Smooth muscle cell (in vitro differentiated cells): Measurements from ENCODE around the gene PTPRJ. TPM values are rescaled to one million over a fixed set of nuclear protein-coding genes. Genes with fewer than 3 reads are reported as not detected.

Experiments used
- DNase-seq: peaks from one replicate; lab custom pipeline; 2025; ENCODE audit not compliant: unreplicated experiment; lab: John Stamatoyannopoulos, UW
- H2AFZ ChIP-seq: fragments of 200-600 bp; sonication (generic); 2 replicates; pipeline ENCODE4 v1.6.0; 2016; ENCODE audit warnings: antibody characterized with exemption, low read depth, mild to moderate bottlenecking
- H3F3A ChIP-seq: fragments of 200-600 bp; sonication (generic); 2 replicates; pipeline ENCODE4 v1.6.0; 2017; ENCODE audit warnings: antibody characterized with exemption, low read depth
- H3K27ac ChIP-seq: fragments of 200-600 bp; sonication (generic); 2 replicates; pipeline ENCODE4 v1.5.1; 2016; ENCODE audit warnings: low read depth, mild to moderate bottlenecking
- H3K27me3 ChIP-seq: fragments of 200-600 bp; sonication (generic); 2 replicates; pipeline ENCODE4 v1.6.1; 2016; ENCODE audit warnings: low read depth, mild to moderate bottlenecking
- H3K36me3 ChIP-seq: fragments of 200-600 bp; sonication (generic); 2 replicates; pipeline ENCODE4 v1.5.1; 2016; ENCODE audit warnings: low read depth
- H3K4me1 ChIP-seq: fragments of 200-600 bp; sonication (generic); 2 replicates; pipeline ENCODE4 v1.5.1; 2016; ENCODE audit warnings: low read depth
- H3K4me2 ChIP-seq: fragments of 200-600 bp; sonication (generic); 2 replicates; pipeline ENCODE4 v1.6.0; 2016; ENCODE audit warnings: mild to moderate bottlenecking
- H3K4me3 ChIP-seq: fragments of 200-600 bp; sonication (generic); 2 replicates; pipeline ENCODE4 v1.5.1; 2016; ENCODE audit warnings: mild to moderate bottlenecking
- H3K79me2 ChIP-seq: fragments of 200-600 bp; sonication (generic); 2 replicates; pipeline ENCODE4 v1.6.0; 2016; ENCODE audit warnings: low read depth, mild to moderate bottlenecking
- H3K9ac ChIP-seq: fragments of 200-600 bp; sonication (generic); 2 replicates; pipeline ENCODE4 v1.6.0; 2016; ENCODE audit warnings: low read depth
- H3K9me3 ChIP-seq: fragments of 200-600 bp; sonication (generic); replicated peaks from 2 replicates; pipeline ENCODE4 v1.5.1; 2016; ENCODE audit warnings: low read depth
- H4K20me1 ChIP-seq: fragments of 200-600 bp; sonication (generic); 2 replicates; pipeline ENCODE4 v1.6.0; 2016; ENCODE audit warnings: low read depth
- WGBS: methylation state at CpG from one replicate; pipeline ENCODE4 v1.1.7; 2016; ENCODE audit warnings: low lambda C conversion rate; 5-methylcytosine and 5-hydroxymethylcytosine counted together
- polyA plus RNA-seq: library from polyadenylated mRNA; unstranded; fragments of >200 nt; fragmentation: Nextera tagmentation; extraction: Ambion mirVana; gene quantifications from 2 replicates; pipeline ENCODE4 v1.2.1, GENCODE V29; 2016
- total RNA-seq: library from RNA; depleted of rRNA; stranded (reverse); fragments of >200 nt; gene quantifications from 2 replicates; pipeline ENCODE4 v1.2.3, GENCODE V29; 2014
- TF ChIP-seq, protein P1 (sequence below): fragments of 200-600 bp; sonication (generic); IDR thresholded peaks from 2 replicates; pipeline ENCODE4 v1.5.1; 2017; ENCODE audit warnings: borderline replicate concordance, mild to moderate bottlenecking, antibody characterized with exemption; ENCODE audit not compliant: insufficient read depth, poor library complexity, severe bottlenecking

The PTPRJ gene
- total and polyA plus RNA-seq, 2 experiments from 2014 or later, result 1.5 to 6.3 TPM

DNA sequence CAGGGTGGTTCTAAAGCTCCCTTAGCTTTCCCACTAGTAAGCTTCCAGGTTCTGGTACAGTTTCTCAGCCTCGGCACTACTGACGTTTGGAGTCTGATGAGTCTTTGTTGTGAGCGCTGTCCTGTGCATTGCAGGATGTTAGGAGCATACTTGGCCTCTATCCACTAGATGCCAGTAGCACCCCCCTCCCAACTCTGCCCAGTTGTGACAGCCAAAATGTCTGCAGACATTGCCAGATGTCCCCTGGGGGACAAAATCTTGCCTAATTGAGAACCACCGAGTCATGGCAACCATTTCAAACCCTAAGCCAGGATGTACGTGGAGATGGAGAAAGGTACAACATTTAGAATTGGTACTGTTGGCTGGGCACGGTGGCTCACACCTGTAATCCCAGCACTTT is 68.7 kb downstream of the PTPRJ start:
- Histone ChIP-seq H3K4me2 (no peak overlapping the region), H3K9me3 (no peaks in the 10 kb centered on the region), H3K9ac (no peak overlapping the region), H3K27ac (peak overlapping the region; percentile 62), H3F3A (no peaks in the 10 kb centered on the region), H3K79me2 (no peaks in the 10 kb centered on the region), H3K4me1 (no peaks in the 10 kb centered on the region), H2AFZ (no peak overlapping the region), H3K36me3 (no peaks in the 10 kb centered on the region), H4K20me1 (no peaks in the 10 kb centered on the region), H3K4me3 (no peak overlapping the region), H3K27me3 (no peaks in the 10 kb centered on the region)
- WGBS, result 87% methylated on average over 6 of the region's 6 CpGs
- TF ChIP-seq, protein P1, sequence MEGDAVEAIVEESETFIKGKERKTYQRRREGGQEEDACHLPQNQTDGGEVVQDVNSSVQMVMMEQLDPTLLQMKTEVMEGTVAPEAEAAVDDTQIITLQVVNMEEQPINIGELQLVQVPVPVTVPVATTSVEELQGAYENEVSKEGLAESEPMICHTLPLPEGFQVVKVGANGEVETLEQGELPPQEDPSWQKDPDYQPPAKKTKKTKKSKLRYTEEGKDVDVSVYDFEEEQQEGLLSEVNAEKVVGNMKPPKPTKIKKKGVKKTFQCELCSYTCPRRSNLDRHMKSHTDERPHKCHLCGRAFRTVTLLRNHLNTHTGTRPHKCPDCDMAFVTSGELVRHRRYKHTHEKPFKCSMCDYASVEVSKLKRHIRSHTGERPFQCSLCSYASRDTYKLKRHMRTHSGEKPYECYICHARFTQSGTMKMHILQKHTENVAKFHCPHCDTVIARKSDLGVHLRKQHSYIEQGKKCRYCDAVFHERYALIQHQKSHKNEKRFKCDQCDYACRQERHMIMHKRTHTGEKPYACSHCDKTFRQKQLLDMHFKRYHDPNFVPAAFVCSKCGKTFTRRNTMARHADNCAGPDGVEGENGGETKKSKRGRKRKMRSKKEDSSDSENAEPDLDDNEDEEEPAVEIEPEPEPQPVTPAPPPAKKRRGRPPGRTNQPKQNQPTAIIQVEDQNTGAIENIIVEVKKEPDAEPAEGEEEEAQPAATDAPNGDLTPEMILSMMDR, result no peak
- DNase-seq, result no peak

DNA sequence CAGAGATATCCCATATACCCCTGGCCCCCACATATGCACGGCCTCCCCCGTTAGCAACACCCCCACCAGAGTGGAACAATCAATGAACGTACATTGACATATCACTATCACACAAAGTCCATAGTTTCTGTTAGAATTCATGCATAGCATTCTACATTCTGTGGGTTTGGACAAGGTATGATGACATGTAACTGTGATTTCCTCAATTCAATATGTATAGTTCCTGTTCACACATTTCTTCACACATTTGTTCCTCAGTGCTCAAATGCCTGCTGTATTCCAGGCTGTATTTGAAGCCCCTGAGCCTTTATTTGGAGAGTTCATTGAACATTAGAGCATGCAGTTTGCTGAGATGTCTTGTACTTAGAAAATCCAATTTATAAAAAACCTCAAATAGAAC is 69.9 kb downstream of the PTPRJ start:
- H3K4me3 ChIP-seq, result no peak overlapping the region
- no peak overlapping the region for H3K9ac ChIP-seq
- no peak overlapping the region for H3K4me2 ChIP-seq
- no peak overlapping the region for H2AFZ ChIP-seq
- H3K36me3 ChIP-seq, result no peaks in the 10 kb centered on the region
- H4K20me1 ChIP-seq, result no peaks in the 10 kb centered on the region
- DNase-seq, result no peak
- no peaks in the 10 kb centered on the region for H3K27me3 ChIP-seq
- TF ChIP-seq, protein P1, result no peak
- H3K9me3 ChIP-seq, result no peaks in the 10 kb centered on the region
- H3K4me1 ChIP-seq, result no peaks in the 10 kb centered on the region
- 60% methylated on average over 3 of the region's 3 CpGs for WGBS
- H3K27ac ChIP-seq, result peak overlapping the region; percentile 48
- no peaks in the 10 kb centered on the region for H3F3A ChIP-seq
- H3K79me2 ChIP-seq, result no peaks in the 10 kb centered on the region

DNA sequence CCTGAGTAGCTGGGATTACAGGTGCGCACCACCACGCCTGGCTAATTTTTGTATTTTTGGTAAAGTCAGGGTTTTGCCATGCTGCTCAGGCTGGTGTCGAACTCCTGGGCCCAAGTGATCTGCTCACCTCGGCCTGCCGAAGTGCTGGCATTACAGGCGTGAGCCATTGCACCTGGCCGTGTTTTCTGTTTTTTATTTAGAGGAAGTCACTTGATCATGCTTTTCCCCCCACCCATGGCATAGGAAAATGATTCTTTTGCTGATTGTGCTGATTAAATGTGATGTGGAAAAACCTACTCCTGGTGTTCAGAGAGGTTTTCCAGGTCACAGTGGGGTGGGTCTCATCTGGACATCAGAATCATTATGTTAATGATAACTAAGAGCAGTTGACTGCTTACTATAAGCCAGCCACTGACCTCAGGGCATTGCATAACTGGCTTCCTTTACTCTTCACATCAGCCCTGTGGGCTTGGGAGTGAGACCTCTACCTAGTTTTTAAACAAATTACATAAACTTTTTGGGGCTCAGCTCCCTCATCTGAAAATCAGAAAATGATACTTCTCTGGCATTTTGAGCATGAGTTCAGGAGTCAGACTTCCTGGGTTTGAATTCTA is 71.0 kb downstream of the PTPRJ start:
- H3K27me3 ChIP-seq, result no peaks in the 10 kb centered on the region
- H2AFZ ChIP-seq, result no peak overlapping the region
- no peak for DNase-seq
- no peaks in the 10 kb centered on the region for H3K9me3 ChIP-seq
- no peaks in the 10 kb centered on the region for H3K36me3 ChIP-seq
- 98% methylated on average over 7 of the region's 7 CpGs for WGBS
- no peaks in the 10 kb centered on the region for H3F3A ChIP-seq
- TF ChIP-seq, protein P1, result no peak
- H3K9ac ChIP-seq, result no peak overlapping the region
- no peaks in the 10 kb centered on the region for H3K4me1 ChIP-seq
- H3K4me3 ChIP-seq, result no peak overlapping the region
- no peak overlapping the region for H3K27ac ChIP-seq
- no peaks in the 10 kb centered on the region for H4K20me1 ChIP-seq
- no peaks in the 10 kb centered on the region for H3K79me2 ChIP-seq
- no peak overlapping the region for H3K4me2 ChIP-seq
